Hindlimb muscle (tissue), 1 donor: ENCODE measurements around the gene SPOCK1. TPM values are rescaled to one million over a fixed set of nuclear protein-coding genes. Genes with fewer than 3 reads are reported as not detected.
"Not testable (repeated sequence)": the region's sequence is repeated elsewhere in the genome, so short reads cannot be mapped to it uniquely, and the experiment has no call there.

Experiments
- DNase-seq: peaks from one replicate; pipeline ENCODE4 v3.0.0-alpha.2; 2013
- polyA plus RNA-seq: library from polyadenylated mRNA; unstranded; fragments of 120-200 nt; gene quantifications from one replicate; pipeline ENCODE4 v1.2.1, GENCODE V29; 2013; ENCODE audit not compliant: insufficient read length

Gene SPOCK1
- 4.6 TPM for polyA plus RNA-seq

- DNase-seq: peak; percentile 83
Measured at GRCh38 chr5:137498736-137499505, at the start of gene SPOCK1. Gene SPOCK1, minus strand, starts transcription at chr5:137499326.

- no peak for DNase-seq
Measured at GRCh38 chr5:137545956-137546355, 46.8 kb upstream of the SPOCK1 start.

GRCh38 chr5:137535449-137535848, 36.3 kb upstream of the SPOCK1 start:
- not testable (repeated sequence) for DNase-seq

- DNase-seq: no peak
Measured at GRCh38 chr5:137533963-137534362, 34.8 kb upstream of the SPOCK1 start.

- no peak for DNase-seq
Measured at GRCh38 chr5:137531266-137531665, 32.1 kb upstream of the SPOCK1 start.

- no peak for DNase-seq
Measured at GRCh38 chr5:137521246-137521645, 22.1 kb upstream of the SPOCK1 start.

- DNase-seq: no peak
Measured at GRCh38 chr5:137516961-137517360, 17.8 kb upstream of the SPOCK1 start.

GRCh38 chr5:137516251-137516797, 17.2 kb upstream of the SPOCK1 start:
- DNase-seq: no peak

- no peak for DNase-seq
Measured at GRCh38 chr5:137515238-137515637, 16.1 kb upstream of the SPOCK1 start.

GRCh38 chr5:137510671-137511070, 11.5 kb upstream of the SPOCK1 start:
- DNase-seq: no peak

GRCh38 chr5:137507150-137507549, 8.0 kb upstream of the SPOCK1 start:
- DNase-seq: no peak

GRCh38 chr5:137506296-137506695, 7.2 kb upstream of the SPOCK1 start:
- DNase-seq: no peak

GRCh38 chr5:137504916-137505315, 5.8 kb upstream of the SPOCK1 start:
- no peak for DNase-seq

- no peak for DNase-seq
Measured at GRCh38 chr5:137503456-137503855, 4.3 kb upstream of the SPOCK1 start.

- DNase-seq: no peak
Measured at GRCh38 chr5:137502632-137503031, 3.5 kb upstream of the SPOCK1 start.

- DNase-seq: no peak
Measured at GRCh38 chr5:137501846-137502406, 2.8 kb upstream of the SPOCK1 start.

GRCh38 chr5:137501226-137501625, 2.1 kb upstream of the SPOCK1 start:
- no peak for DNase-seq

GRCh38 chr5:137500615-137501225, 1.6 kb upstream of the SPOCK1 start:
- no peak for DNase-seq

GRCh38 chr5:137499506-137499847, 351 bp upstream of the SPOCK1 start:
- not testable (repeated sequence) for DNase-seq

- no peak for DNase-seq
Measured at GRCh38 chr5:137498301-137498735, 808 bp downstream of the SPOCK1 start.

GRCh38 chr5:137497396-137498290, 1.5 kb downstream of the SPOCK1 start:
- DNase-seq: no peak

- DNase-seq: no peak
Measured at GRCh38 chr5:137496919-137497318, 2.2 kb downstream of the SPOCK1 start.

- no peak for DNase-seq
Measured at GRCh38 chr5:137492331-137492730, 6.8 kb downstream of the SPOCK1 start.
